ENCODE data around the gene AFAP1L1. TPM values are rescaled to one million over a fixed set of nuclear protein-coding genes. Genes with fewer than 3 reads are reported as not detected.

The AFAP1L1 gene
- polyA plus RNA-seq, 2 of the 4 experiments (the other 2 are of a cell fraction) = 1.5 to 3.5 TPM

GRCh38 chr5:149352169-149352568 is 80.5 kb downstream of the AFAP1L1 start:
- TF ChIP-seq MAZ (IDR thresholded peaks at IDR 0.05; ENCODE audit: borderline replicate concordance, low read depth, low read length) = no peak
- TF ChIP-seq CBX8 (IDR thresholded peaks at IDR 0.05) = no peak
- TF ChIP-seq CHD4 (IDR thresholded peaks at IDR 0.05; ENCODE audit: borderline replicate concordance) = no peak
- no peak for TF ChIP-seq MAFK (IDR thresholded peaks at IDR 0.05; ENCODE audit: partially characterized antibody)
- CTCF ChIA-PET = interaction anchor here (1.2 to 44.9 kb wide), 3 partner anchors 18 to 199 kb away, joined by 3 to 1709 read pairs (median 158); partner anchors contain the start of gene CSNK1A1
- no peak for ATAC-seq
- Histone ChIP-seq H3K4me2 (no peak overlapping the region), H3K27ac (no peak overlapping the region), H3K4me1 (peaks cover 6% of the 10 kb centered on the region; the same call in 2 of the 3 replicates), H3K9me3 (no peaks in the 10 kb centered on the region), H3K4me3 (no peak overlapping the region)
- POLR2A ChIA-PET = interaction anchor here (0.7 kb wide), 1 partner anchor 186 kb away, joined by 3 read pairs; no protein-coding TSS in a partner anchor
- WGBS (ENCODE audit: missing lambda C conversion rate) = 92% methylated on average over 4 of the region's 4 CpGs
- no peak for FAIRE-seq
- no peak for DNase-seq (ENCODE audit: low read depth in 1 of 2, low spot score in 1 of 2)

GRCh38 chr5:149353911-149354310 is 82.3 kb downstream of the AFAP1L1 start:
- ATAC-seq (no peak), FAIRE-seq (no peak), DNase-seq (ENCODE audit: low read depth in 1 of 2, low spot score in 1 of 2) (no peak)
- H3K9me3 ChIP-seq = no peaks in the 10 kb centered on the region
- no peak for TF ChIP-seq RNF2 (IDR thresholded peaks at IDR 0.05; ENCODE audit: borderline replicate concordance, low read depth)
- no peak for TF ChIP-seq PBX3 (IDR thresholded peaks at IDR 0.05)
- TF ChIP-seq MAFK (IDR thresholded peaks at IDR 0.05; ENCODE audit: partially characterized antibody) = no peak
- TF ChIP-seq TFCP2L1 (CRISPR knock-in tag; IDR thresholded peaks at IDR 0.05) = no peak
- no peak for TF ChIP-seq CEBPB (IDR thresholded peaks at IDR 0.05)
- TF ChIP-seq USF2 (IDR thresholded peaks at IDR 0.05) = no peak
- no peak for TF ChIP-seq HES2 (IDR thresholded peaks at IDR 0.05)
- no peak for TF ChIP-seq MYC (IDR thresholded peaks at IDR 0.05; ENCODE audit: borderline replicate concordance, low read length)
- no peak for TF ChIP-seq KDM1A (IDR thresholded peaks at IDR 0.05; ENCODE audit: low read depth)
- no peak for TF ChIP-seq FOSL2 (IDR thresholded peaks at IDR 0.05)
- TF ChIP-seq FOSL2 (CRISPR knock-in tag; IDR thresholded peaks at IDR 0.05) = no peak
- TF ChIP-seq BCL3 (IDR thresholded peaks at IDR 0.05) = no peak
- no peak for TF ChIP-seq NPAS2 (CRISPR knock-in tag; IDR thresholded peaks at IDR 0.05; ENCODE audit: borderline replicate concordance)
- no peak for TF ChIP-seq ZSCAN20 (CRISPR knock-in tag; IDR thresholded peaks at IDR 0.05)
- TF ChIP-seq TP53 (CRISPR knock-in tag; IDR thresholded peaks at IDR 0.05) = no peak
- no peak for TF ChIP-seq CHD2 (IDR thresholded peaks at IDR 0.05; ENCODE audit: low read length, partially characterized antibody)
- ChIA-PET CTCF (interaction anchor here (0.6 to 44.9 kb wide), 5 partner anchors 9 to 264 kb away, joined by 3 to 1709 read pairs (median 4); partner anchors contain the start of gene GRPEL2), POLR2A (interaction anchor here (1.8 kb wide), 1 partner anchor 9 kb away, joined by 8 read pairs; the partner anchor contains the start of gene GRPEL2)
- no peak overlapping the region for H3K4me3 ChIP-seq
- WGBS (ENCODE audit: missing lambda C conversion rate) = 86% methylated on average over 2 of the region's 2 CpGs
- H3K4me2 ChIP-seq = no peak overlapping the region
- H3K27ac ChIP-seq = no peak overlapping the region
- H3K4me1 ChIP-seq = peaks cover 10% of the 10 kb centered on the region; the same call in 2 of the 3 replicates

GRCh38 chr5:149355688-149356087 is 84.0 kb downstream of the AFAP1L1 start:
- ChIA-PET CTCF (interaction anchor here (0.6 to 44.9 kb wide), 10 partner anchors 9 to 263 kb away, joined by 4 to 1709 read pairs (median 6); partner anchors contain the start of gene GRPEL2), POLR2A (interaction anchor here (4.1 kb wide), 1 partner anchor 10 kb away, joined by 34 read pairs; the partner anchor contains the start of gene GRPEL2)
- Histone ChIP-seq H3K4me1 (peaks cover 10% of the 10 kb centered on the region; the same call in 2 of the 3 replicates), H3K4me2 (no peak overlapping the region), H3K4me3 (no peak overlapping the region), H3K27ac (no peak overlapping the region), H3K9me3 (no peaks in the 10 kb centered on the region)
- FAIRE-seq (no peak), DNase-seq (ENCODE audit: low read depth in 1 of 2, low spot score in 1 of 2) (no peak), ATAC-seq (no peak)
- 89% methylated on average over 1 of the region's 1 CpG for WGBS (ENCODE audit: missing lambda C conversion rate)
- TF ChIP-seq E2F6 (IDR thresholded peaks at IDR 0.05; ENCODE audit: borderline replicate concordance, low read depth) (no peak), RNF2 (IDR thresholded peaks at IDR 0.05; ENCODE audit: borderline replicate concordance, low read depth) (no peak), CBX2 (IDR thresholded peaks at IDR 0.05; ENCODE audit: borderline replicate concordance, low read depth) (no peak), HOXB13 (CRISPR knock-in tag; IDR thresholded peaks at IDR 0.05; ENCODE audit: low read depth) (no peak), MAFK (IDR thresholded peaks at IDR 0.05; ENCODE audit: partially characterized antibody) (no peak), KDM5A (IDR thresholded peaks at IDR 0.05) (no peak), ZFP36 (IDR thresholded peaks at IDR 0.05; ENCODE audit: borderline replicate concordance, partially characterized antibody) (no peak), BCL3 (IDR thresholded peaks at IDR 0.05) (no peak), RCOR1 (IDR thresholded peaks at IDR 0.05; ENCODE audit: low read depth, low read length) (no peak)
